IPS-11a (cell line): ENCODE measurements around the gene LYST.
"Not testable (repeated sequence)": the region's sequence is repeated elsewhere in the genome, so short reads cannot be mapped to it uniquely, and the experiment has no call there.

Experiments
- H3K4me3 ChIP-seq: one replicate; pipeline ENCODE4 v1.5.1; 2013; ENCODE audit warnings: low read depth, low read length, control low read depth

The LYST gene

DNA sequence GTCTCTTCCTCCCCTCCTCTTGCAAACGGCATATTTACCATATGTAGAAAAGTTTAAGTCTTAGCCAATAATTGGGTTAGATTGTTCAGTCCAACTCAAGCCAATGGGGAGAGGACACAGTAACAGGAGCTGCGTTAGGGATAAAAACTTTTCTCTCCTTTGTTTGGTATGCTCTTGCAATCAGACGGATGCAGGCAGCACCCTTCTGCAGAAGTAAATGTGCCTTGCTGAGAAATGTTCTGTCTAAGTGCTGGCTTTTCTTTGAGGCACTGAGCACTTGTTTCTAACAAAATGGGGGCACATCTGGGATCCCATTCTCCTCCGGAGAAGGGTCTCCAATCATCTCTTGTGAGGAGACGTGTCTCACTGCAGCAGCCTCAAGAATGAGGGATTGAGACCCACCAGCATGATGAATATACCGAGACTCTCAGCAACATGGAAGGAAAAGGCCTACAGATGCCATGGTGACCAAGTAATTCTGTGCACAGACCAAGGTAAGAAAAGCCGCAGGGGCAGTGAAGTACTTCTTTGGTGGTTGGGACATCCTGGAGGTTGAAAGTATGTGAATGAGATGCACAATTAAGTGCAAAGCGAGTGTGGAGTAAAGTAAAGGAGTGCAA, 196.4 kb downstream of the LYST start:
- H3K4me3 ChIP-seq = no peak overlapping the region

DNA sequence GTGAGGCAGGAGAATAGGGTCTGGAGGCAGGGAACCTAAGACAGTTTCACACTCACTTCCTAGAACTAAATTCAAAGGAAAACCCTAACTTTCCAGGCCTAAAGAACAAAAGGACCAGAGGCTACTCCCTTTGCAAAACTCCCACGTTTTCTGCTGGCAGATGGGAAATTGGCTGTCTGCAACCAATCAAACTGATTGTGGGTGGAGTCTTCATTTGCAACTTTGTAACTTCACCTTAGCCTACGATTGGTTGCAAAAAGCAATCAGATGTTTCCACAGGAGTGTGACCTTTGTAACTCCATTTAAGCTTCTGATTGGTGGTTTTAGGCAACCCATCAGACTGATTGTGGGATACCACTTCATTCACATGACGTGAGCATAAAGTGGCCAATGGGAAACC, 197.4 kb downstream of the LYST start:
- H3K4me3 ChIP-seq = no peak overlapping the region

DNA sequence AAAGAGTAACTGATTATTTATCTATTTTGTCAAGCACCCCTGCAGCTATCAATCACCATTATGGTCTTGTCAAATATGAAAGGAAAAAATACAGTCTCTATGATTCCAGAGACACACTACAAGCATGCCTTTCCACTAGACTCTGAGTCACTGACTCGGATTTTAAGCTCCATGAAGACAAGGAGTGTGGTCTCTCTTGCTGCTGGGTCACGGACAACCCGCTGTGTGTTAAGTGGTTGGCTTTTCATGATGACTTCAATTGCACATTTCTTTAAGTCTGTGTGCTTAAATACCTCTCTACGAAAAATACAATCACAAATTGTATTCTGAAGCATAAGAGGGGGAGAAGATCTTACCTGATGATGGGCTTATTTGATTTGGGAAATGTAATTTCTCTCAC, 203.1 kb downstream of the LYST start:
- H3K4me3 ChIP-seq = no peak overlapping the region

DNA sequence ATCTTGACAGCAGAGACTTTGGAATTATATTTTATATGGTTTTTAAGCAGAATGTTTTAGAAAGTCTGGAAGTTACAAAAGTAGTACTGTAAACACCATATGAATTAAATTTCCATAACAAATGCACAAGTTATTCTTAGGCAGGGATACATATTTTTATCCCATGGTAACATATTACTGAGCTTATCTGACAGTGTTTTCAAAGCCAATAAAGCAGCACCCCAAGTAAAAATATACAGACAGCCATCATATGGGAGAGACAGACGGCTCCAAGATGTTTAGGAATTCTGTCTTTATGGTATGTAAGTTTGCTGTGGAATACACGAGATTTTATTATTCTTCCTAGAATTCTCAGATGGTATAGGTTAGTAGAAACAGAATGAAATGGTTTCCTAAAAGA, 205.1 kb downstream of the LYST start:
- no peak overlapping the region for H3K4me3 ChIP-seq

DNA sequence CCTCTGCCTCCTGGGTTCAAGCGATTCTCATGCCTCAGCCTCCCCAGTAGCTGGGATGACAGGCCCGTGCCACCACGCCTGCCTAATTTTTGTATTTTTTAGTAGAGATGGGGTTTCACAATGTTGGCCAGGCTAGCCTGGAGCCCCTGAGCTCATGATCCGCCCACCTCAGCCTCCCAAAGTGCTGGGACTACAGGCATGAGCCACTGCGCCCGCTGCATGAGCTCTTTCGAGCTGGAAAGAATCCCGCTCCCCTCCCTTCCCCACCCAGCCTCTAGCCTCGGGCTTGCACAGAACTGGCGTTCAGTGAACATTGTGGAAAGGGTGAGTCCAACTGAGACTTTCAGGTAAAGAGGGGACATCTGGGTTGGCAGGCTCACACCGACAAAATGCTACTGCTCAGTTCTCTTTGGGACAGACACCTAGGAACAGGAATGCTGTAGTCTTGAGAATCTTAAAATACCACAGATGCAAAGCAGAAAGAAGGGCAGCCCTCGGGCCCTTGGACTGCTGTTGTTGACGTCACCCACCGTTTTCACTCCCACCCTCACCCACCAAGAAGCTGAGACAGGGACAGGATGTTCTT, 207.4 kb downstream of the LYST start:
- H3K4me3 ChIP-seq = no peak overlapping the region

DNA sequence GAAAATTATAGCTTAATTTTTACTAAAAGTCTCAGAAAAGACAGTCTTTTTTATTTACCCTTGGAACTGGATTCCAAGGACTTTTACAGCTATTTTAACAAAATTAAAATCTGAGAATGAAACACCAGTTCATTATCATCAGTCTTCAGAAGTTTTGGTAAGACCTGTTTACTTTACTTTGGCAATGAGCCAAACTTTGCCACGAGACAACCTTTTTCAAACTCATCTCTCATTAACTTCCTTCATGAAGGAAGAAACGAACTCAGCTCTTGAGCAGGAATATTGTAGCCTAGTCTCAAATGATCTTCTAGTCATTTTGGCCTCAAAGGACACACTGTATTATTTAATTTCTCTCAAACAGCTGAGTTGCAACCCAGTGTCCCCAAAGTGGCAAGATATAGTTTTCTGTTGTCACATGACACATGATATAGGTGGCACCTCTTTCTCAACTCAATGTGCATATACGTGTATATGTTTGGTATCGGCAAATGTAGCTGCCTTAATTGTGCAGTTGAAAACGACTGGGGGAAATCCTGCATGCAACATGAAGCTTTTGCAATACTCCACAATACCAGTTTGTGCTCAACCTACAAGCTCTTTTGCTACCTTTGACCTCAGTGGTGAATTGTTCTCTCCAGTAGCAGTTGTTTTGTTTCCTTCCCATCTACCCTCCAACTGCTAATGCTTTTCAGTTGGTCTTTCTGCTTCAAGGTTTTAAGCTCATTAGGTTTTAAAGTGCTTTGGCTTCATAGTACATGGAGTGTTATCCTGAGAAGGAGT, 208.8 kb downstream of the LYST start:
- H3K4me3 ChIP-seq = no peak overlapping the region

DNA sequence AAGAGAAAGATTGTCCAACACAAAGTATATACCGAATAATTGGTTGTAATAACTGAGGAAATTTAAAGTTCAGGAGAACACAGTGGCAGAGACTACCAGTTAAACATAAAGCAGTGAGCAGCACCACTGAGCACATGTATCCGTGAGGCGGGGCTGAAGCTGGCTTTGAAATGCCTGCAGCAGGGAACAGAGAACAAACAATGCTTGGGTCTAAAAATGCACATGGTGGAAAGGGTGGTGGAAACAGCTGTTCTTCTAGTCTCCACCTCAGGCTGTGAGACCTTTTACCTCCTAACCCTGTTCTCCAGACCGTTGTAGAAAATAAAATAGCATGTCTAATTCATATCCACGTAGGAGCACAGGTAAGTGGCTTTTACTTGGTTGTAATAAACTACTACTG, 209.4 kb downstream of the LYST start:
- no peak overlapping the region for H3K4me3 ChIP-seq

DNA sequence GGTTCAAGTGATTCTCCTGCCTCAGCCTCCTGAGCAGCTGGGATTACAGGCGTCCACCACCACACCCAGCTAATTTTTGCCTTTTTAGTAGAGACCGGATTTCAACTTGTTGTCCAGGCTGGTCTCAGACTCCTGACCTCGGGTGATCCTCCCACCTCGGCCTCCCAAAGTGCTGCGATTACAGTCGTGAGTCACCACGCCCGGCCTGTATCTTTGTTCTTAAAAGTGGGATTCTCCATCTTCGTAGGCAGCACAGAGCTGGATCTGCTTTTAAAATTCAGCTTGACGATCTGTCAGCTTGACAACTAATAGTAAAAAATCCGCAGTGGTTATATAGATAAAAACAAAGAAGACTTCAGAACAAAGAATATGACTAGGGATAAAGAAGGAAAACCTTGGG, 214.3 kb downstream of the LYST start:
- no peak overlapping the region for H3K4me3 ChIP-seq

DNA sequence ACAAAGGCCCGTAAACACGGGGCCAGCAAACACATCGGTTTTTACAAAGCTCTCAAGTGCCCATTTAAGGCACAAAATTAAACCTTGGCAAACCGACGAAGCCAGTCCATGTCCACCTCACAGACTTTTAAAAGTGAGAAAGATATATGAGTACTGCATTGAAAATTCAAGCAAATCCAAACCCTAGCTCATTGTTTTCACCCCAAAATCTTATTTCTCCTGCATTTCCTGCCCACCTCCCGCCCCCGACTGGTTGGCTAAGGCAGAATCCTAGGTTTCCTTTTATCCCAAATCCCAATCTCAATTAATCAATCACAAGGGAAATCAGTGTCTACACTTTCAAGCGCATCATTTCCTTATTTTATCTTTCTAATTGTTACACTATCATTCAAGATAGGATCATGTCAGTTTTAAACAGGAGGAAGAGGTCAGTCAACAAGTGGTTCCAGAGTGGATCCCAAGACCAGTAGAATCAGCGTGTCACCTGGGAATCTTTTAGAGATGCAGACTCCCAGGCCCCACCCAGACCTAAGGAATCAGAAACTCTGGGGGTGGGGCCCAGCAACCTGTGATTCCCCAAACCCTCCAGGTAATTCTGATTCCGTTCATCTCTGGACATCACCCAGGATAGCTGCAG, 215.4 kb downstream of the LYST start:
- peak overlapping the region; percentile 33 for H3K4me3 ChIP-seq

DNA sequence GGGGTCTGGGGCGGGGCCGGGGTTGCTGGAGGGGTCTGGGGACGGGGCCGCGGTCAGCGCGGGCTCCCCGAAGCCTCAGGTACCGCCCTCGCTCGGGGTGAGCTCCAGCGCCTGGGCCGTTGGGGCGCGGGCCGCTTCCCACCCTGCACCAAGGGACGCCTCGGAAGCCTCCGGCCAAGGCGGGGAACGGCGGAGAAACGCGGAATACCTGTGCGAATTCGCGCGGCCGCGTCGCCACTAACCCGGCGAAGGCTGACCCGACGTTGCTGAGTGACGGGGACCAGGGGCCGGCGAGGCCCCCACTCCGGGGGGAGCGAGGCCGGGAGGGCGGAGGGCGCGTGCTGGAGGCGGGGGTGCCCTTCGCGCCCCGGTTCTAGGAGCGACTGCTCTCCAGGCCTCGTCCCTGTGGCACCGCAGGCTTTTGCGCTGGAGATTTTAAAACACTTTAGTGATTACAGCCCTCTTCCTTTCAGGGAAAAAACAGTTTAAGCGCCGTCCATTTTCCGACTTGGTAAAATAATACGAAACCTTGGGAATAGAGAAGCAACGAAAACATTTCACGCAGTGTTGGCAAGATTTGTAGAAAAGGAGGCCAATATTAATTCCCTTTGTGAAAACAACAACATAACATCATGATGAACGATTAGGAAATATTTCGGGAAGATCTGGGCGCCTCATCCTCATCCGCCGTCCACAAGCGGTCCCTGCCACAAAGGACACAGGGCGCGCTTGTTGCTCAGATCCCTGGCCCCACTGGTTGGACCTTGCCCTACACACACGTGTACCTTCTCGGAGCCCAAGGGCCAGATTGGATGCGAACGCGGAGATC, 216.2 kb downstream of the LYST start:
- peak overlapping the region; percentile 33 for H3K4me3 ChIP-seq

DNA sequence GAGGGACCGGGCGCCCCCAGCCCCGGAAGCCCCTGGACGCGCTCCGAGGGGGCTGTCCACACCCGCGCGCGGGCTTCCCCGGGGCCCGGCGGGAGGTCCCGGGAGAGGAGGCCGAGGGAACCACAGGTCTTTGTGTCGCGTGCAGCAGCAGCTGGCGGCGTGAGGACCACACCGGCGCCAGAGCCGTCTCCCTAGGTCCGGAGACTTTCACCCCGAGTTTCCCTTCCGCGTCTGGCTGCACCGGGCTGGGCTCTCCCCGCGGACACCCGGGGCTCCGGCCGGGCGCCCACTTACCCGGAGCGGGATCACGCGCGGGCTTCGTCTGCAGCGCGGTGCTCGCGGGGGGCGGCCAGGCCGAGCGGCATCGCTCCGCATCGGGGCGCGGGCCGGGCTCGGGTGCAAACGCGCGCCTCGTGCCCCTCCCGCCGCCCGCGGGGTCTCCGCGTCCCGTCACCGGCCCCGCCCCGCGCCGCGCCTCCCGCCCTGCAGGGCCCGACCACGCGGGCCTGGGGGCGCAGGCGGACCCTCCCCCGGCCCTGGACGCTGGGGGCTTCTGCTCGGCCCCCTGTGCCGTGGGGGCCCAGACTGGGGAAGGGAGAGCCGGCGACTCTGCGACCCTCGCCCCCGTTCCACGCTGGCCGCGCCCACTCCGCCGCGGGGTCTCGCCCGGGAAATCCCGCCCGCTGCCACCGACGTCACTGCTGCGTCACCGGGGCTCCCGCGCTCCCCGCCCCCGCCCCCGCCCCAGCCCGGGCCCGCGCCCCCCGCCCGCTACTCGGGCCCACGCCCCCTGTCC, 217.1 kb downstream of the LYST start, which contains the start of gene GNG4:
Gene GNG4 (minus strand): TSS at position 417 of the 796 bp plus-strand sequence. CDS start 65,946 bp downstream, outside the sequence.
- H3K4me3 ChIP-seq = peak within 1 kb of the TSS; percentile 69

DNA sequence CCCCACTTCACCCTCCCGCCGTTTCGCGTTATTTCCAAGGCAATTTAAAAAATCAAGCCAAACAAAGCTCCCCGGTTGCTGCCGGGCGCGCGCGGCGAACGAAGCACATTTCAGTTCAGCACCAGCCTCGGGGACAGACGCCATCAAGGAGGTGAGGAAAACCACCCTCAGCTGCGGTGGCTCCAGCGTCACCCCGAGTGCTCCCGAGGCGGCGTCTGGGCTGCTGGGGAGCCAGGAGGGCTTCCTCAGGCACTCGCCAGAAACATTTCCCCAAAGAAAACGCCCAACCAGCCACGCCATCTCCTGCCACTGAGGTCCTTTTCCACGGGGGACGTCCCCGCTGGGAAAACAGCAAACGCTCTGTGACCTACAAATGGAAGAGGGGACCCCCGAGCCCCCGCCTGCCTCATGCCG, 217.7 kb downstream of the LYST start:
- peak overlapping the region; percentile 69 for H3K4me3 ChIP-seq

DNA sequence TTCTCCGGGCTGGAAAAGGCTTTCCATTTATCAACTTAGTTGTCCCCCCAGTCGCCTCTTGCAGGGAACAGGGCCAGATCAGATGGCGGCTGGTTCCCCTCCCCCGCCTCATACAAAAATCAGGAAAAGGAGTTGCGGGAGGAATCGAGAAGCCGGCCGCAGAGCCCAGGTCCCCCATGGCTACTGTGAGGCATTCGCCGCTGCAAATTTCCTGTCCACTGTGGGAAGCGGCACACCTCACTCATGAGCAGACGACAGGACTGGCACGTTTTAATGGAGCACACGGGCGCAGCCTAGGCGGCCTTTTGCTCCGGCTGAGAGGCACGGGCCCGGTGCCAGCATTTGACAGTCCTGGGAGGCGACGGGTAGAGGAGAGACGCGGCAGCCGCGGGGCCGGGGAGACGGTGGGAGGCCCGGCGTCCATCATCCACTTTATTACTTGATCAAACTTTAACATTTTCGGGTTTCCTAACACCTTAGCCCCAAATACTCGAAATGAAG, 218.2 kb downstream of the LYST start:
- H3K4me3 ChIP-seq = peak overlapping the region; percentile 69

DNA sequence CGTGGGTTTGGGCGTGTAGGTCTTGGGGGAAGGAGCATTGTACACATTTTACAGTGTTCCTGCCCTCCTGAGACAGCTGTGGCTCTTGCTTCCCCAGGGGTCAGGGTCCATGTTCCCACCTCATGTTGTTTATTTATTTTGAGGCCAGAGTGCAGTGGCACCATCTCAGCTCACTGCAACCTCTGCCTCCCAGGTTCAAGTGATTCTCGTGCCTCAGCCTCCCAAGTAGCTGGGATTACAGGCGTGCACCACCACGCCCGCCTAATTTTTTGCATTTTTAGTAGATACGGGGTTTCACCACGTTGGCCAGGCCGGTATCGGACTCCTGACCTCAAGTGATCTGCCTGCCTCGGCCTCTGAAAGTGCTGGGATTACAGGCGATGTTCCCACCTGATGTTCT, 219.2 kb downstream of the LYST start:
- H3K4me3 ChIP-seq = not testable (repeated sequence)

DNA sequence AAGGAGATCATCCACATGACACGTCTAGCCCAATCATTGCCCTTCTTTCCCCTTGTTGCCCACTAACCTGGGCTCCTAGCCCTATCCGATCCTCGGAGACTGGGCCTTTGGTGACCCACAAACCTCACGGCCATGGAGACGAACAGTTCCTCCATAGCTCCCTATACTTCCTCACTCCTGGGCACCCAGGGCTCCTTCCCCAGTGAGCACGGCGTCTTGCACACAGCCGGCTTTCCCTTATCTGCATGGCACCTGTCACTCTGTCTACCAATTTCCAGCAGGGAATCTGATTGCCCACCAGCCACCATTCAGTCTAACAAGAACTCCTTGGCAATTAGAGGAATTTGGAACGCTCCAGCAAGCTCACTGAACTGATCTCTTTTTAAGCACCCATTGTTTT, 220.2 kb downstream of the LYST start:
- no peak overlapping the region for H3K4me3 ChIP-seq

DNA sequence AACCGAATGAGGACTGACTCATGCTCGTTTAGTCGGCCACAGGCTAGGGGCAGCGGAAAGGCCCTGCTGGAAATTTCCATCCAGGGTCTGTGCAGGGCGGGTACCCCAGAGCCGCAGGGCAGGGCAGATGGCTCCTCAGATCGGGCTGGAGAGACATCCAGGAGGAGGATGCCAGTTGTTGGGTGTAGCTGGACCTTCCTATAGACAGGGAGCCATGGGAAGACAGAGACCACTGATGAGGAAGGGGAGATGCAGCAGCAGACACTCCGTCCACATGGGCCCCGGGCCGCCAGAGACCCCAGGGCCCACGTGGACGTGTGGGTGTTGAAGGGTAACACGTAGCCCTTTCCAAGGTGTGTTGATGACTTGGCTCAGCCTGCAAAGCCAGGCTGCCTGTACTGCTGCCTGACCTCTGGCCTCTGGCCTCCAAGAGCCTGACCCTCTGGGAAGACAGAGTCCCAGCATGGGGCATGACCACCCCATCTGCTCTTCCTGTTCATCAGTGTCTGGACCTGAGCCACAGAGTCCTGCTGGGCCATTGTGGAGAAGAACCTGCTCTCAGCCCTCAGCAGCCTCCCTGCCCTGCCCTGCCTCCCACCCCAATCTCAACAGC, 221.9 kb downstream of the LYST start:
- H3K4me3 ChIP-seq = no peak overlapping the region

DNA sequence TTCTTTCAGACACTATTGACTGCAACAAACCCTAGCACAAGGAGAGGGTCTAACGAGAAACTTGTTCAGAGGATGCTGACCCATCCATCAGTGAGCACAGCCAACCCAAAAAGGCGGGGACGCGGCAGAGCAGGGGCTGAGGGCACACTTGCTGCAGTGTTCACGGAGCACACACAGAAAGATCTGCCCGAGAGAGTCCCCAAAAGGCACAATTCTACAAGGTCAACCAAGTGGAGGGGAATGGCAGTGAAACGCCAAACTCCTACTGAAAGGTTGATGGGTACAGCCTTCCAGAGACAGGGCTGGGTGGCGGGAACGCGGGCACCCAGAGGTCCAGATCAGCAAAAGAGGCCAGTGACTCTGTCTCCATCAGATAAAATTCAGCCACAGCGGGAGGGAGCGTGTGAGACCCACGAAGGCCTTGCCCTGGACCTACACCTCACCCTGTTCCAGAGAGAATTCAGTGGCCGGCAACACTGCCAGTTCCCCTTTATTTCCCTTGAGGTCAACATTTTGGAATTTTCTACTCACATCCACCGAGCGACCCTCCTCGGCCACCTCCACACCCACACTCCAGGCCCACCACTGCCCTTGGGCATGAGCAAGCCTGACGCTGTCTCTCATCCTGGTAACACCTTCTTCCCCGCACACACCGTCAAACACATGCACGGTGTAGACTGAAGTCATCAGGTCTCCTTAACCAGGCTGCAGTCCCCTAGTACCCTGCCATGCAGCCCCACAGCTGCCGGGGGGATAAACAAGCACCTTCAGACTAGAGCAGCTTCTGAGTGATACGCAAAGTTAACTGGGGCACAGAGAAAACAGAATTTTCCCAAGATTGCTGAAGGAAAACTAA, 222.6 kb downstream of the LYST start:
- no peak overlapping the region for H3K4me3 ChIP-seq

DNA sequence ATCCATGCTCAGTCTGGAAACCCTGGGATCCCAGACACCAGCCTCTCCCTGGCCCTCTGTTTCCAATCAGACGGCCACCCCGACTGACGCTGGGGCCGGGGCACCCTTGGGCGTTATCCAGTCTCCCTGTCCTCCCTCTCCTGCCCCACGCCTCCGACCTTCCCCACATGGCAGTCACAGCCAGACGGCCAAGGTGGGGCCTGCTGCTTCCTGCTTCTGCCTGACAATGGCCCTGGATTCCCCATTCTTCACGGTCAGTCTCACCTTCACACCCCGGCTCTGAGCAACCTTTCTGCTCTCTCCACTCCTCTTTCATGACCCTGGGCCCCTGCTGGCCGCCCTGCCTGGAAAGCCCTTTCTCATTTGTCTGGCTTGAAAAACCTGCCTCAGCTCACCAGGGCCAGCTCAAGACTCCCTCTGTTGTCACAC, 223.7 kb downstream of the LYST start:
- H3K4me3 ChIP-seq = no peak overlapping the region
